ENCODE results near the gene ADORA2A.
"Not testable (repeated sequence)": the region's sequence is repeated elsewhere in the genome, so short reads cannot be mapped to it uniquely, and the experiment has no call there.

ADORA2A gene

DNA sequence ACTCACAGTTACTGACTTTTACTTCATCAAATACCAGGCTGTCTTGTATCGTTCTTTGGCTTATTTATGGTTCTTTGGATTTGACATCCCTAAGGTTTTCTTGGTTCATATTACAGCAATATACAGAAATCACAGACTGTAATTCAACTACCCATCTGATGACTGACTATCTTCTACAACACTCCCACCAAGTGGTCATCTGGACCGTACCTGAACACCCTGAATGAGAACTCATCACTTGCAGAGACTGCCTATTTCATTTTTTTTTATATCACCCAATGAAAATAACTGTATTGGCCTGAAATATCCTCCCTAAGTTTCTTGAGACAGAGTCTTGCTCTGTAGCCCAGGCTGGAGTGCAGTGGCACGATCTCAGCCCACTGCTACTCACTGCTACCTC lies 58.2 kb downstream of the ADORA2A start:
- DNase-seq (ENCODE audit: low read depth in 3 of 3), result no peak

DNA sequence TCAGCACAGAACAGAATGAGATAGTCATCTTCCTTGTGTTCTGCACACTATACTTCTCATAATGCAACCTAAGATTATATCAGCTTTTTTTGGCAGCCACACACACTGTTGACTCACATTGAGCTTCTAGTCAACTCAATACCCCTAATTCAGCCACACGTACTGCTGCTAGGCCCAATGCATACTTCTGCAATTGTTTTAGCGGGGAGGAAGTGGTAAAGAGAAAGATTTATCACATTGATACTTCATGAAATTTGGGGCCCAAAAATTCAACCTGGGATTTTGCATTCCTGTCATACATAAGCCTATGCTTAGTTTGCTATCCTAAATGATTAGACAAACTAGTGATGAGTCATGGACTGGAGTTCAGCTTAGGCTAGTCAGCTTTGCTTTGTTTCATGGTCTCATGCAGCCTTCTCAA lies 59.1 kb downstream of the ADORA2A start:
- DNase-seq (ENCODE audit: low read depth in 3 of 3), result no peak

GRCh38 chr22:24489011-24489410 lies 61.6 kb downstream of the ADORA2A start:
- DNase-seq (ENCODE audit: low read depth in 3 of 3), result no peak

DNA sequence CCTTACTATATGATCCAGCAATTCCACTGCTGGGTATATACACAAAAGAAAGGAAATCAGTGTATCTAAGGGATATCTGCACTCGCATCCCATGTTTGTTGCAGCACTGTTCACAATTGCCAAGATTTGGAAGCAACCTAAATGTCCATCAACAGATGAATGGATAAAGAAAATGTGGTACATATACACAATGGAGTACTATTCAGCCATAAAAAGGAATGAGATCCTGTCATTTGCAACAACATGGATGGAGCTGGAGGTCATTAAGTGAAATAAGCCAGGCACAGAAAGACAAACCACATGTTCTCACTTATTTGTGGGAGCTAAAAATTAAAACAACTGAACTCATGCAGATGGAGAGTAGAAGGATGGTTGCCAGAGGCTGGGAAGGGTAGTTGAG lies 62.0 kb downstream of the ADORA2A start:
- not testable (repeated sequence) for DNase-seq (ENCODE audit: low read depth in 3 of 3)
